Measurements from ENCODE around the gene HIPK3.
"Not testable (repeated sequence)": the region's sequence is repeated elsewhere in the genome, so short reads cannot be mapped to it uniquely, and the experiment has no call there.

HIPK3 gene

DNA sequence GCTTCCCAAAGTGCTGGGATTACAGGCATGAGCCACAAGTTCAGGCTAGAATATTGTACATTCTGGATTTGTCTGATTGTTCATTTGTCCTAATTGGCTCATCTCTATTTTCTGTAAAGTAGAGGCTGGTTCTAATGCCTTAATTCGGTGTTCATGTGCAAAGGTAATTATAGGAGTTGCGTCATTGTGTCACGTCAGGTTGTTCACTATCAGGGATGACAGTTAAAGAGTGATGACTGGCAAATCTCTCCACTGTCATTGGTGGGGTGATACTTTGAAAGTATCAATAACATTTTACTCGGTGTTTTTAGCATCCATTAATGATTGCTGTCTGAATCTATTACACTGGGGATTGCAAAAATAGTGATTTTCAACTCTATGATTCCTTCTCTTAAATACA lies 103.5 kb downstream of the HIPK3 start:
- Histone ChIP-seq H3K27ac (no peak overlapping the region), H3K27me3 (replicated peaks) (no peaks in the 10 kb centered on the region), H3K36me3 (replicated peaks) (no peaks in the 10 kb centered on the region), H3K4me3 (ENCODE audit: low read depth, low read length) (no peak overlapping the region)
- no peak for DNase-seq
- in situ Hi-C loops (cut with HindIII; ENCODE audit: low pct_ligation_motif_present, low sequenced_read_pairs): loop anchor here (25.0 kb wide), 1 partner anchor 302 kb away; no protein-coding TSS in a partner anchor
- TF ChIP-seq, protein P1, sequence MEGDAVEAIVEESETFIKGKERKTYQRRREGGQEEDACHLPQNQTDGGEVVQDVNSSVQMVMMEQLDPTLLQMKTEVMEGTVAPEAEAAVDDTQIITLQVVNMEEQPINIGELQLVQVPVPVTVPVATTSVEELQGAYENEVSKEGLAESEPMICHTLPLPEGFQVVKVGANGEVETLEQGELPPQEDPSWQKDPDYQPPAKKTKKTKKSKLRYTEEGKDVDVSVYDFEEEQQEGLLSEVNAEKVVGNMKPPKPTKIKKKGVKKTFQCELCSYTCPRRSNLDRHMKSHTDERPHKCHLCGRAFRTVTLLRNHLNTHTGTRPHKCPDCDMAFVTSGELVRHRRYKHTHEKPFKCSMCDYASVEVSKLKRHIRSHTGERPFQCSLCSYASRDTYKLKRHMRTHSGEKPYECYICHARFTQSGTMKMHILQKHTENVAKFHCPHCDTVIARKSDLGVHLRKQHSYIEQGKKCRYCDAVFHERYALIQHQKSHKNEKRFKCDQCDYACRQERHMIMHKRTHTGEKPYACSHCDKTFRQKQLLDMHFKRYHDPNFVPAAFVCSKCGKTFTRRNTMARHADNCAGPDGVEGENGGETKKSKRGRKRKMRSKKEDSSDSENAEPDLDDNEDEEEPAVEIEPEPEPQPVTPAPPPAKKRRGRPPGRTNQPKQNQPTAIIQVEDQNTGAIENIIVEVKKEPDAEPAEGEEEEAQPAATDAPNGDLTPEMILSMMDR (IDR thresholded peaks at IDR 0.05; ENCODE audit: low read depth, low read length, missing control alignments): no peak

DNA sequence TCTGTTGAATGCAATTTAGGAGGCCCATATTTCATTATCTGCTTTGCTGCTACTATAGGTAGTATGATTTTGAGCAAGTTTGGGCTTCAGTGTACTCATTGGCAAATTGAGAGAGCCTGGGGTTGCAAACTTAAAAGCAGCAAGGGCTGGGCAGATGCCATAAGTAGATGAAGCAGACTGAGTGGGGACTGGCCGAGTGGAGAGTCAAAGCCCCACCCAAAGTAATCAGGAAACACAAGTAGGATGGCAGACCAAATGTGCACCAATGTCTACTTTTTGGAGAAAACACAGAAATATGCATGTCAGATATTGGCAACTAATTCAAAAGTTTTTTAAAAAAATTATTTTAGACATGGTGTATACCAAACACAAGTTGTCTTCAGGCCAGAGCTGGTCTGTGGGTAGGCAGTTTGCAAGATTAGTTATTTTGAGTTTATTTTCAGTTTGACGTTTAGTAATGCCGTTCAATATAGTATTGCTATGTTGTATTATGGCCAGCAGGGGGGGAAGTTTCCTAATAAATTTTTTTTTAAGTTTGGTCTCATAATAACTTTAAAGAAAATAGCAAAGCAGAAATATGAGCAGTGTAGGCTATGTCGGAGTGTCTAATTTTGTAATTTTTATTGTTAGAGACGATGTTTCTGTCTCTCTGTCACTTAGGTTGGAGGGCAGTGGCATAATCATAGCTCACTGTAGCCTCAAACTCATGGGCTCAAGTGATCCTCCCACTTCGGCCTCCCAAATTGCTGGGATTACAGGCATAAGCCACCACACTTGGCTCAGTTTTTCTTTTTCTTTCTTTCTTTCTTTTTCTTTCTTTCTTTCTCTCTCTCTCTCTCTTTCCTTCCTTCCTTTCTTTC lies 105.1 kb downstream of the HIPK3 start:
- no peak overlapping the region for H3K27ac ChIP-seq
- in situ Hi-C loops (cut with HindIII; ENCODE audit: low pct_ligation_motif_present, low sequenced_read_pairs): loop anchor here (25.0 kb wide), 1 partner anchor 300 kb away; no protein-coding TSS in a partner anchor
- TF ChIP-seq, protein P1 (IDR thresholded peaks at IDR 0.05; ENCODE audit: low read depth, low read length, missing control alignments): peak; percentile 18
- H3K36me3 ChIP-seq (replicated peaks): no peaks in the 10 kb centered on the region
- H3K4me3 ChIP-seq (ENCODE audit: low read depth, low read length): no peak overlapping the region
- no peaks in the 10 kb centered on the region for H3K27me3 ChIP-seq (replicated peaks)
- peak; percentile 35 for DNase-seq

DNA sequence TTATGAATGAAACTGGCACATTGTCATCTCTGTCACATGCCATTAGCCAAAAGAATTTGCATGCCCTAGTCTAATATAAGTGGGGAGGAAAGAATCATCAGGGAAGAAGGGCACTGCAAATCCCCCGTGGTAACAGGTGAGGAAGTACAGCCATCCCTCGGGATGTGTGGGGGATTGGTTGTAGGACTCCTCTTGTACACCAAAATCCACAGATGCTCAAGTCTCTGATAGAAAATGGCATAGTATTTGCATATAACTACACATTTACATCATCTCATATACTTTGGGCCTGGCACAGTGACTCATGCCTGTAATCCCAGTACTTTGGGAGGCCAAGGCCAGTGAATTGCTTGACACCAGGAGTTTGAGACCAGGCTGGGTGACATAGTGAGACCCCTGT lies 109.7 kb downstream of the HIPK3 start:
- in situ Hi-C loops (cut with HindIII; ENCODE audit: low pct_ligation_motif_present, low sequenced_read_pairs): loop anchor here (25.0 kb wide), 1 partner anchor 295 kb away; no protein-coding TSS in a partner anchor
- Histone ChIP-seq H3K36me3 (replicated peaks) (no peaks in the 10 kb centered on the region), H3K27ac (no peak overlapping the region), H3K27me3 (replicated peaks) (no peaks in the 10 kb centered on the region), H3K4me3 (ENCODE audit: low read depth, low read length) (no peak overlapping the region)
- DNase-seq: no peak
- TF ChIP-seq, protein P1 (IDR thresholded peaks at IDR 0.05; ENCODE audit: low read depth, low read length, missing control alignments): no peak

DNA sequence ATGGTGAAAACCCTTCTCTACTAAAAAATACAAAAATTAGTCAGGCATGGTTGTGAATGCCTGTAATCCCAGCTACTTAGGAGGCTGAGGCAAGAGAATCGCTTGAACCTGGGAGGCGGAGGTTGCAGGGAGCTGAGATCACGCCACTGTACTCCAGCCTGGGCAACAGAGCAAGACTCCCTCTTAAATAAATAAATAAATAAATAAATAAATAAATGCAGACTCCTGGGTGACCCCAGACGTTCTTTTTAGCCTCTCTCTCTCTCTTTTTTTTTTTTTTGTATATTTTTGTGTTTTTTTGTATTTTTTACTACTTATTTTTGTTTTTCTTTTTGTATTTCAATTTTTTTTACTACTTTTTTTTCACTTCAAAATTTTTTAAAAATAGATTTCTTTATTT lies 111.3 kb downstream of the HIPK3 start:
- not testable (repeated sequence) for H3K27me3 ChIP-seq (replicated peaks); H3K4me3 ChIP-seq (ENCODE audit: low read depth, low read length); H3K36me3 ChIP-seq (replicated peaks); DNase-seq; H3K27ac ChIP-seq
- in situ Hi-C loops (cut with HindIII; ENCODE audit: low pct_ligation_motif_present, low sequenced_read_pairs): loop anchor here (25.0 kb wide), 1 partner anchor 294 kb away; no protein-coding TSS in a partner anchor

DNA sequence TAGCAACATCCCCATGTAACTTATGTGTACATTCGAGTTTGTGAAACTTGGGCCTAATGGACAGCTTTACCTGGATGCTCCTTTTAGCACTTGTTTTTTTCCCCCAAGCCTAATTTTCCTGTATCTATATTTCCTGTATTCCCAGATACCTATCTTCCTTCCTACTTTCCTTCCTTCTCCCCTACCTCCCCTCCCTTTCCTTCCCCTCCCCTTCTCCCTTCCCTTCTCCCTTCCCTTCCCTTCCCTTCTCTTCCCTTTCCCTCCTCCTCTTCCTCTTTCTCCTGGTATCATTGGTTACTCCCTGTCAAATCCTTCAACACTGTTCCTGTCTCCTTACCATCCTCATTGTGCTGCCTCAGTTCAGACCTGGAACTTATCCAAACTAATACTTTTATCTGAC lies 111.8 kb downstream of the HIPK3 start:
- TF ChIP-seq, protein P1 (IDR thresholded peaks at IDR 0.05; ENCODE audit: low read depth, low read length, missing control alignments): no peak
- no peak overlapping the region for H3K4me3 ChIP-seq (ENCODE audit: low read depth, low read length)
- no peaks in the 10 kb centered on the region for H3K36me3 ChIP-seq (replicated peaks)
- DNase-seq: no peak
- H3K27ac ChIP-seq: no peak overlapping the region
- H3K27me3 ChIP-seq (replicated peaks): no peaks in the 10 kb centered on the region
- in situ Hi-C loops (cut with HindIII; ENCODE audit: low pct_ligation_motif_present, low sequenced_read_pairs): loop anchor here (25.0 kb wide), 1 partner anchor 293 kb away; no protein-coding TSS in a partner anchor

DNA sequence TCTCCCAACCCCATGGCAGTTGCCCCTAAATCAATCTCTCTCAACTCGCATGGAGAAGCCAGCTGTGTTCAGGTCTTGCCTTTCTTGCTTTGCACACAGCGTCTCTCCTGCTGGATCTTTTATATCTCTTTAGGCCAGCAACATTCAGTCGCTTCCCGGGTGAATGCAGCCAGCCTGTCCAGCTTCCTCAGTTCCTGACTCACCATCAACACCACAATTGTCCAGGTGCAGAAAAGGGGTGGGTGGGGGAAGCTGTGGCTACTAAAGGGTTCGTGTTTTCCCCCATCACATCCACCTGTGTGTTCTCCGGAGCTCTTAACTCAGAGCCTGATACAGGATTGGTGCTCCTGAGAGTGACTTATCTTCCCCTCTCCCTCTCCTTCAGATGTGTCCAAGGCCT lies 116.5 kb downstream of the HIPK3 start:
- TF ChIP-seq, protein P1 (IDR thresholded peaks at IDR 0.05; ENCODE audit: low read depth, low read length, missing control alignments): no peak
- DNase-seq: no peak
- Histone ChIP-seq H3K36me3 (replicated peaks) (no peaks in the 10 kb centered on the region), H3K27ac (no peak overlapping the region), H3K4me3 (ENCODE audit: low read depth, low read length) (no peak overlapping the region), H3K27me3 (replicated peaks) (no peaks in the 10 kb centered on the region)
- in situ Hi-C loops (cut with HindIII; ENCODE audit: low pct_ligation_motif_present, low sequenced_read_pairs): loop anchor here (25.0 kb wide), 1 partner anchor 289 kb away; no protein-coding TSS in a partner anchor

Data from brain microvascular endothelial cell (primary cell).